Astrocyte of the cerebellum (primary cell): Measurements from ENCODE around the gene MEGF11.

Experiments
- DNase-seq: peaks from one replicate; pipeline ENCODE4 v3.0.0-alpha.2; 2011; ENCODE audit warnings: low read depth
- H3K4me3 ChIP-seq: 2 replicates; pipeline ENCODE4 v1.5.1; 2011; ENCODE audit warnings: mild to moderate bottlenecking, low read depth, low read length, moderate library complexity
- in situ Hi-C: cut with HindIII; loops from 2 replicates; pipeline ENCODE4 v1.10.0; 2017; ENCODE audit warnings: low sequenced_read_pairs
- TF ChIP-seq, protein P1 (sequence below): IDR thresholded peaks from 2 replicates; pipeline ENCODE4 v1.5.1; 2012; ENCODE audit warnings: low read length, low read depth, moderate library complexity, mild to moderate bottlenecking; ENCODE audit errors: missing control alignments

Gene MEGF11

DNA sequence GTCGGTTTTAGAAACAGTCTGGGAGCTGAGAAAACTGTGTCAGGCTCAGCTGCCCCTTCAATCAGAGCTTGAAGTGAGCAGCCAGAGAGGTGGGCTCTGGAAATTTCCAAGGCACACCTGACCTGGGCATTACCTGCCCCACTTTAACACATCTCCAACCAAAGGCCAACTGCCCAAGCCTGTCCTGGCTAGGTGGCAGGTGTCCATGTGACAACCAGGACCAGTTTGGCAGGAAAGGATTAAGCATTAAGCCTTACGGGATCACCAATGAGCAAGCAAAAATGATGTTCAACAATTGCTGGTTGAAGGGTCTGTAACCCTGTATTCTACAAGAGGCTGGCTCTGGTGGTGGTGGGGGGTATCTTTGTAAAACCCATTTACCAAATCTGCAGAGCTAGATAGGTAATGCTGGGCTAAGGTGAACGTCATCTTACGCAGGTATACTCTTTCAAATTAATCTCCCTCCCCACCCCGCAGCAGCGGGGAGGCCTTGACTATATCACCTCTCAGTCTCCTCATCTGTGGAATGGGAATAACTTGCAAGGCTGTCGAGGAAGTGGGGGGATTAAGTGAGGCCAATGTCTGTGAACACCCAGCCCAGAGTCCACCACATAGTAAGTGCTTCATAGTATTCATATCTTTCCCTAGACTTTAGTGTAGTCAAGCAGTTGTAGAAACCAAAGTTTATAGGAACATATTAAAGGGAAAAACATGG is 183.2 kb downstream of the MEGF11 start:
- in situ Hi-C loops: no loop called here
- no peak for DNase-seq
- TF ChIP-seq, protein P1, sequence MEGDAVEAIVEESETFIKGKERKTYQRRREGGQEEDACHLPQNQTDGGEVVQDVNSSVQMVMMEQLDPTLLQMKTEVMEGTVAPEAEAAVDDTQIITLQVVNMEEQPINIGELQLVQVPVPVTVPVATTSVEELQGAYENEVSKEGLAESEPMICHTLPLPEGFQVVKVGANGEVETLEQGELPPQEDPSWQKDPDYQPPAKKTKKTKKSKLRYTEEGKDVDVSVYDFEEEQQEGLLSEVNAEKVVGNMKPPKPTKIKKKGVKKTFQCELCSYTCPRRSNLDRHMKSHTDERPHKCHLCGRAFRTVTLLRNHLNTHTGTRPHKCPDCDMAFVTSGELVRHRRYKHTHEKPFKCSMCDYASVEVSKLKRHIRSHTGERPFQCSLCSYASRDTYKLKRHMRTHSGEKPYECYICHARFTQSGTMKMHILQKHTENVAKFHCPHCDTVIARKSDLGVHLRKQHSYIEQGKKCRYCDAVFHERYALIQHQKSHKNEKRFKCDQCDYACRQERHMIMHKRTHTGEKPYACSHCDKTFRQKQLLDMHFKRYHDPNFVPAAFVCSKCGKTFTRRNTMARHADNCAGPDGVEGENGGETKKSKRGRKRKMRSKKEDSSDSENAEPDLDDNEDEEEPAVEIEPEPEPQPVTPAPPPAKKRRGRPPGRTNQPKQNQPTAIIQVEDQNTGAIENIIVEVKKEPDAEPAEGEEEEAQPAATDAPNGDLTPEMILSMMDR: no peak
- no peak overlapping the region for H3K4me3 ChIP-seq

DNA sequence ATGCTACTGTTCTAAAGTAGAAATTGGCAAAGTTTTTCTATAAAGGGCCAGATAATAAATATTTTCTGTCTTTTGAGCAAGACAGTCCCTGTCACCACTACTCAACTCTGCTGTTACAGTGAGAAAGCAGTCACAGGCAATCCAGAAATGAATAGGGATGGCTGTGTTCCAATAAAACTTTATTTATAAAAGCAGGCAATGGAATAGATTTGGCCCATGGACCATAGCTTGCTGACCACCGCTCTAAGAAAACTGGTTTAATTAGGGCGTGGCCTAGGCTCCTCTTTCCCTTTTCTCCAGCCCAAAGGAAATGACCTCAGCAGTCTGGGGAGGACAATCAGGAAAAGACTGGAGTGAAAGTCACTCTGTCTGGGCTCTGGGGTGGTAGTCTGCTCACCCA is 183.8 kb downstream of the MEGF11 start:
- DNase-seq: no peak
- in situ Hi-C loops: no loop called here
- H3K4me3 ChIP-seq: no peak overlapping the region
- TF ChIP-seq, protein P1: no peak

DNA sequence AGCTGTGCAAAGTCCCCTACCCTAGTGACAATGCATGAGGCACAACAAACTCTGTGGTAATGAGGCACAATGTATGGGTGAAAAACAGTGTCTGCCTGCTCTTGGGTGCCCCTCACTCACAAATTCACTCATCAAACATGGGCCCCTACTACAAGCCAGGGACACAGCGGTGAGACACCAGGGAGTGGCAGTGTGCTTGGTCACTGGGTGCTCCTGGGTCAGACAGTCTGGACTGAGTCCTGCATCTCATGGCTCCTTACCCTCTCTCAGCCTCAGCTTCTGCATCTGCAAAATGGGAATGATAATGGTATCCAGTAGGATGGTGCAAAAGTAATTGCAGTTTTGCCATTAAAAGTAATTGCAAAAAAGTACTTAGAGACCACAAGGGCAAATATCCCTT is 184.7 kb downstream of the MEGF11 start:
- in situ Hi-C loops: no loop called here
- TF ChIP-seq, protein P1: no peak
- no peak for DNase-seq
- H3K4me3 ChIP-seq: no peak overlapping the region

GRCh38 chr15:66067687-66068086 is 185.9 kb downstream of the MEGF11 start:
- TF ChIP-seq, protein P1: no peak
- no peak for DNase-seq
- in situ Hi-C loops: no loop called here
- no peak overlapping the region for H3K4me3 ChIP-seq

GRCh38 chr15:66066481-66066880 is 187.1 kb downstream of the MEGF11 start:
- in situ Hi-C loops: no loop called here
- no peak overlapping the region for H3K4me3 ChIP-seq
- DNase-seq: no peak
- TF ChIP-seq, protein P1: no peak

- in situ Hi-C loops: no loop called here
- TF ChIP-seq, protein P1: no peak
- no peak for DNase-seq
- H3K4me3 ChIP-seq: no peak overlapping the region
These were observed 187.5 kb downstream of the MEGF11 start for GRCh38 chr15:66066005-66066404.

DNA sequence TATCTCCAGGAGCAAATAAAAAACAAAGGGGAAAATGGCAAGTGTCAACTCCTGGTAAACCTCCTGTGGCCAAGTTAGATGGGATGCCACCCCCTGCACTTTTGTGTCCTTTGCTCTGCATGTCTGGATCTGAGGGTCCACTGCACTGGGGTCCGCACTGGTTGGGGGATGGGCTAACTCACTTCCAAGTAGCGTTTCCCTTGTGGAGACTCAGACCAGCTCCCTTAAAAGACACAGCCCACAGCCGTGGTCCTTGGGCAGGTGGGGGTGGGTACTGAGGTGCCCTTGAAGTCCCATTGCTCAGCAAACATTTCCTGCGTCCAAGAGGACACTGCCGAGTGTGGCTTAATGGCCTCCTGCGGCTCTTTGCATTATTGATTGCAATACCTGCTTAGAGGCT is 188.2 kb downstream of the MEGF11 start:
- in situ Hi-C loops: no loop called here
- no peak overlapping the region for H3K4me3 ChIP-seq
- TF ChIP-seq, protein P1: no peak
- no peak for DNase-seq
